GM12878 (cell line): ENCODE results near the gene TM9SF2. TPM values are rescaled to one million over a fixed set of nuclear protein-coding genes. Genes with fewer than 3 reads are reported as not detected.

Experiments used
- ATAC-seq: fragments of 200-7000 bp; cut with Tn5 transposase; 3 replicates; pipeline ENCODE4 v1.9.1; 2020; ENCODE audit warnings: mild to moderate bottlenecking, moderate library complexity
- BruUV-seq: library from RNA; stranded (reverse); fragments of 400-500 nt; replicated peaks from 2 replicates; lab custom pipeline; 2021; lab: Mats Ljungman, UMichigan
- CTCF ChIA-PET: fragments of 300-600 bp; sonication (Branson Sonifier 250); formaldehyde crosslinking; extraction: SDS; loops from one replicate; lab custom pipeline; 2021; ENCODE audit warnings: inconsistent platforms; lab: Yijun Ruan, JAX
- POLR2A ChIA-PET: fragments of 350-600 bp; formaldehyde crosslinking; extraction: SDS; loops from one replicate; lab custom pipeline; 2021; ENCODE audit warnings: inconsistent platforms; lab: Charles Lee
- RAD21 ChIA-PET: fragments of 300-600 bp; sonication (Branson Sonifier 250); formaldehyde crosslinking; loops from one replicate; lab custom pipeline; 2023; ENCODE audit warnings: antibody characterized with exemption; ENCODE audit not compliant: unreplicated experiment; lab: Charles Lee
- SMC1A ChIA-PET: fragments of 300-600 bp; sonication (Branson Sonifier 250); formaldehyde crosslinking; loops from one replicate; lab custom pipeline; 2023; ENCODE audit not compliant: unreplicated experiment, uncharacterized antibody; lab: Charles Lee
- DNase-seq: peaks from one replicate; pipeline ENCODE4 v3.0.0-alpha.2; 2011; ENCODE audit warnings: low read depth, low spot score
- FAIRE-seq: peaks from 3 replicates; lab custom pipeline; 2011; peaks lifted over from hg19 to GRCh38; lab: Jason Lieb, UNC
- H2AFZ ChIP-seq: 2 replicates; pipeline ENCODE4 v1.6.0; 2011; ENCODE audit warnings: low read depth, low read length, control low read depth; ENCODE audit not compliant: control insufficient read depth
- H3K27ac ChIP-seq: 2 replicates; pipeline ENCODE4 v1.5.1; 2011; ENCODE audit warnings: control low read depth; ENCODE audit not compliant: control insufficient read depth, insufficient read depth
- H3K27me3 ChIP-seq, 2 experiments: replicated peaks in 1 of 2; 2 replicates each; pipeline versions ENCODE4 v1.6.0 to v1.6.1; 2011; ENCODE audit warnings: low read length in 1 of 2; ENCODE audit not compliant: control insufficient read depth in 2 of 2, insufficient read depth in 2 of 2
- H3K36me3 ChIP-seq, 2 experiments: 2 replicates each; pipeline ENCODE4 v1.5.1; 2011; ENCODE audit warnings: low read length in 1 of 2; ENCODE audit not compliant: control insufficient read depth in 2 of 2, insufficient read depth in 2 of 2
- H3K4me1 ChIP-seq: 2 replicates; pipeline ENCODE4 v1.6.1; 2011; ENCODE audit warnings: mild to moderate bottlenecking, low read length, moderate library complexity, mixed read lengths; ENCODE audit not compliant: control insufficient read depth, insufficient read depth
- H3K4me2 ChIP-seq: 2 replicates; pipeline ENCODE4 v1.6.0; 2011; ENCODE audit warnings: control low read depth; ENCODE audit not compliant: control insufficient read depth, insufficient read depth
- H3K4me3 ChIP-seq: fragments of 200-600 bp; sonication (generic); 2 replicates; pipeline ENCODE4 v1.5.1; 2016
- H3K79me2 ChIP-seq: 2 replicates; pipeline ENCODE4 v1.6.0; 2011; ENCODE audit warnings: low read length; ENCODE audit not compliant: control insufficient read depth, insufficient read depth
- H3K9ac ChIP-seq: 2 replicates; pipeline ENCODE4 v1.8.0; 2011; ENCODE audit warnings: low read length, control low read depth, mixed read lengths; ENCODE audit not compliant: control insufficient read depth, insufficient read depth
- H3K9me3 ChIP-seq: replicated peaks from 3 replicates; pipeline ENCODE4 v1.5.1; 2011; ENCODE audit warnings: mild to moderate bottlenecking, low read length; ENCODE audit not compliant: control insufficient read depth, insufficient read depth
- H4K20me1 ChIP-seq: 2 replicates; pipeline ENCODE4 v1.6.0; 2011; ENCODE audit not compliant: control insufficient read depth, insufficient read depth
- CBFB ChIP-seq: IDR thresholded peaks from 2 replicates; pipeline ENCODE4 v1.6.1; 2016; ENCODE audit warnings: antibody characterized with exemption, low read depth
- HDAC2 ChIP-seq: fragments of 200-600 bp; sonication (generic); IDR thresholded peaks from 2 replicates; pipeline ENCODE4 v1.6.1; 2017
- IKZF2 ChIP-seq, 2 experiments: fragments of 450-650 bp; IDR thresholded peaks; 2 replicates each; pipeline ENCODE4 v1.6.1; 2017; ENCODE audit warnings: mild to moderate bottlenecking in 2 of 2, moderate library complexity in 2 of 2
- NFYB ChIP-seq: IDR thresholded peaks from 2 replicates; pipeline ENCODE4 v1.6.1; 2011; ENCODE audit warnings: low read depth, mild to moderate bottlenecking, low read length, improper control_type of control experiment, moderate library complexity; ENCODE audit not compliant: insufficient read depth
- PKNOX1 ChIP-seq: fragments of 450-650 bp; IDR thresholded peaks from 2 replicates; pipeline ENCODE4 v1.6.1; 2016; ENCODE audit warnings: mild to moderate bottlenecking
- WGBS: methylation state at CpG from one replicate; pipeline ENCODE4 v1.1.6; 2016; ENCODE audit warnings: low lambda C conversion rate; ENCODE audit not compliant: insufficient replicate concordance, insufficient coverage; ENCODE audit errors: missing lambda C conversion rate; 5-methylcytosine and 5-hydroxymethylcytosine counted together
- in situ Hi-C: fragments of 300-500 bp; cut with MboI; formaldehyde crosslinking; loops from 9 replicates; pipeline ENCODE4 v1.14.3; 2018; ENCODE audit warnings: mixed read lengths
- intact Hi-C: fragments of 100-400 bp; cut with micrococcal nuclease; formaldehyde crosslinking; loops from one replicate; pipeline ENCODE4 v1.14.2; 2022; ENCODE audit not compliant: unreplicated experiment
- polyA plus RNA-seq, 11 experiments: library from polyadenylated mRNA; depleted of rRNA in 4 of 11; unstranded in 6 of 11; stranded (reverse) in 5 of 11; fragments of >200 nt; fragmentation: Nextera tagmentation in 4 of 11; fragmentation: Illumina TruSeq in 1 of 11; extraction: Ambion mirVana in 4 of 11; extraction: Trizol in 1 of 11; gene quantifications; 1 replicate in 1 of 11; 2 replicates in 10 of 11; pipeline versions ENCODE4 v1.2.1 to v1.2.3, GENCODE V29; 2011 to 2016; ENCODE audit warnings: inconsistent platforms in 2 of 11, missing spikeins in 2 of 11, low read depth in 1 of 11
- total RNA-seq, 4 experiments: library from RNA; depleted of rRNA in 3 of 4; stranded (reverse); fragments of >200 nt in 3 of 4; fragmentation: Illumina TruSeq in 1 of 4; extraction: Trizol in 1 of 4; gene quantifications; 2 replicates each; pipeline versions ENCODE4 v1.2.1 to v1.2.3, GENCODE V29; 2013 to 2021
- TF ChIP-seq, protein P1 (sequence below), 3 experiments: IDR thresholded peaks in 2 of 3; conservative IDR thresholded peaks in 1 of 3; 2 replicates each; pipeline ENCODE4 v1.5.1; 2011; ENCODE audit warnings: low read depth in 3 of 3, low read length in 3 of 3, mild to moderate bottlenecking in 3 of 3, control low read depth in 2 of 3, moderate library complexity in 2 of 3, inconsistent platforms in 1 of 3, mixed read lengths in 1 of 3; ENCODE audit not compliant: control insufficient read depth in 2 of 3, insufficient read depth in 1 of 3; ENCODE audit errors: extremely low read depth in 1 of 3

Gene TM9SF2
- total and polyA plus RNA-seq, 10 of the 15 experiments (the other 5 are each of a cell fraction or from before 2014, with no cell fraction given) = 34.6 to 128 (median 79.2) TPM

DNA sequence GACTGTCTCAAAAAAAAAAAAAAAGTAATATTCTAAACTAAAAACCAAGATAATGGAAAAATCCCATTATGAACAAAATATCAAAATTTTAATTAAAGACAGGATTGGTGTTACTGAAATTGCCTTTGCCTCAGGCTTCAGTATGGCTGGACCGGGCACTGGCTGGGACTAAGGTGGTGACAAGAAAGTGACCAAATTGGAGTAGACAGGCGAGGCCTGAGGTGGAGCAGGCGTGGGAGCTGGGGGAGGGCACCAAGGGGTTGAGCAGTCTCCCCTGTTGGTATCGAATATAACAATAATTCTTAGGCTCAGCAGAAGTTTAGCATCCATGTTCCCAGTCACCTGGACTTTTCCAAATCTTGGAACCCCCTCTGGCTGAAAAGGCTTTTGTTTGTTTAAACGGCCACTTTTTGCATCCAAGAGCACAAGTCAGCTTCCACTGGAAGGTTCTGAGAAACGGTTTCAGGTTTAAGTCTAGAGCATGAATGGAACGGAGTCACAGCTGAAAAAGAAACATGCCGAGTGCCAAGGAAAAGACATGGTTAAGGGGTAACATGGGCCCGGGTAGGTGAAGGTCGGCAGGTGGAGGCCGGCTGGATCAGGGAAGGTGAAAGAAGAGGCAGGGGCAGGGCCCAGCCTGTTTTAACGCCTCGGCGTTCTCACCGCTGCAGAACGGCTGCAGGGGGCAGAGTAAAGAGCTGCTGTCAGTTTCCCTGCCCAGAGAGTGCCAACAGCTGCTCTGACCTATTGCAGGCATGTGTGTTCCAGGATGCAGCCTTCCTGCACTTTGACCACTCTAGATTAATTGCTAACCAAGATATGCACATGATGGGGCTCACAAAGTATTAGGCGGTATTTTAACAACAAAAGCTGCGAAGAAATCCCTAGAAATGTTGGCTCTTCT lies 104.4 kb downstream of the TM9SF2 start:
- no peak for DNase-seq
- ChIA-PET POLR2A (interaction anchor here (0.7 kb wide), 1 partner anchor 102 kb away, joined by 3 read pairs; no protein-coding TSS in a partner anchor), RAD21 (interaction anchor here (0.9 to 1.2 kb wide), 2 partner anchors 26 to 53 kb away, joined by 3 read pairs; no protein-coding TSS in a partner anchor), SMC1A (interaction anchor here (0.6 to 1.6 kb wide), 5 partner anchors 10 to 339 kb away, joined by 3 to 4 read pairs (median 4); no protein-coding TSS in a partner anchor), CTCF (interaction anchor here (0.5 to 1.9 kb wide), 8 partner anchors 10 to 630 kb away, joined by 3 to 5 read pairs (median 4); no protein-coding TSS in a partner anchor)
- Histone ChIP-seq H3K4me3 (peak overlapping the region; percentile 58; the same call in 1 of the 2 replicates), H3K4me1 (peaks cover 10% of the 10 kb centered on the region), H3K79me2 (no peaks in the 10 kb centered on the region; the same call in 1 of the 2 replicates), H3K27me3 (no peaks in the 10 kb centered on the region), H2AFZ (peak overlapping the region; percentile 93), H3K9me3 (no peaks in the 10 kb centered on the region), H3K9ac (peak overlapping the region; percentile 54; the same call in 1 of the 2 replicates), H4K20me1 (no peaks in the 10 kb centered on the region), H3K4me2 (peak overlapping the region; percentile 100), H3K27ac (no peak overlapping the region), H3K36me3 (no peaks in the 10 kb centered on the region)
- FAIRE-seq = peak; percentile 23
- in situ Hi-C loops = no loop called here
- intact Hi-C loops = loop anchor here (5.0 to 10.0 kb wide), 3 partner anchors 63 to 341 kb away; no protein-coding TSS in a partner anchor
- peak; percentile 76 for ATAC-seq
- WGBS = 24% methylated on average over 18 of the region's 18 CpGs
- no TSS peak for BruUV-seq
- 0 out of 4 replicates have a peak, but pooled peaks of 1 of the 2 experiments have one; percentile 20 for TF ChIP-seq IKZF2 (IDR thresholded peaks at IDR 0.05)
- no peak for TF ChIP-seq CBFB
- TF ChIP-seq PKNOX1 = peak; percentile 54; the same call in 1 of the 2 replicates
- no peak for TF ChIP-seq NFYB
- TF ChIP-seq HDAC2 = no peak
- TF ChIP-seq, protein P1, sequence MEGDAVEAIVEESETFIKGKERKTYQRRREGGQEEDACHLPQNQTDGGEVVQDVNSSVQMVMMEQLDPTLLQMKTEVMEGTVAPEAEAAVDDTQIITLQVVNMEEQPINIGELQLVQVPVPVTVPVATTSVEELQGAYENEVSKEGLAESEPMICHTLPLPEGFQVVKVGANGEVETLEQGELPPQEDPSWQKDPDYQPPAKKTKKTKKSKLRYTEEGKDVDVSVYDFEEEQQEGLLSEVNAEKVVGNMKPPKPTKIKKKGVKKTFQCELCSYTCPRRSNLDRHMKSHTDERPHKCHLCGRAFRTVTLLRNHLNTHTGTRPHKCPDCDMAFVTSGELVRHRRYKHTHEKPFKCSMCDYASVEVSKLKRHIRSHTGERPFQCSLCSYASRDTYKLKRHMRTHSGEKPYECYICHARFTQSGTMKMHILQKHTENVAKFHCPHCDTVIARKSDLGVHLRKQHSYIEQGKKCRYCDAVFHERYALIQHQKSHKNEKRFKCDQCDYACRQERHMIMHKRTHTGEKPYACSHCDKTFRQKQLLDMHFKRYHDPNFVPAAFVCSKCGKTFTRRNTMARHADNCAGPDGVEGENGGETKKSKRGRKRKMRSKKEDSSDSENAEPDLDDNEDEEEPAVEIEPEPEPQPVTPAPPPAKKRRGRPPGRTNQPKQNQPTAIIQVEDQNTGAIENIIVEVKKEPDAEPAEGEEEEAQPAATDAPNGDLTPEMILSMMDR (IDR thresholded peaks at IDR 0.05 in 2 of 3, conservative IDR thresholded peaks at IDR 0.05 in 1 of 3; ENCODE audit: control insufficient read depth in 2 of 3, extremely low read depth in 1 of 3, insufficient read depth in 1 of 3, low read depth in 3 of 3, low read length in 3 of 3) = peak in 2 of 3 experiments; percentile 9 to 29; a peak in 1 of 6 replicates
